NCI-H1105 (cell line): Measurements from ENCODE around the gene OPN1SW.

Source experiments
- DNase-seq: peaks from one replicate; lab custom pipeline; 2025; lab: John Stamatoyannopoulos, UW

The OPN1SW gene

GRCh38 chr7:128757203-128757602, 18.4 kb downstream of the OPN1SW start:
- DNase-seq: no peak

- peak; percentile 71 for DNase-seq
These were observed 19.6 kb downstream of the OPN1SW start for GRCh38 chr7:128755819-128756476.

GRCh38 chr7:128755075-128755818, 20.3 kb downstream of the OPN1SW start:
- DNase-seq: peak; percentile 20

GRCh38 chr7:128752251-128752650, 23.3 kb downstream of the OPN1SW start:
- DNase-seq: no peak

GRCh38 chr7:128747327-128748079, 28.1 kb downstream of the OPN1SW start:
- no peak for DNase-seq

GRCh38 chr7:128745706-128746105, 29.9 kb downstream of the OPN1SW start:
- DNase-seq: no peak

- no peak for DNase-seq
These were observed 31.2 kb downstream of the OPN1SW start for GRCh38 chr7:128744366-128744905.

GRCh38 chr7:128743112-128743772, 32.4 kb downstream of the OPN1SW start:
- DNase-seq: no peak

- no peak for DNase-seq
These were observed 33.4 kb downstream of the OPN1SW start for GRCh38 chr7:128742206-128742605.

- no peak for DNase-seq
These were observed 34.1 kb downstream of the OPN1SW start for GRCh38 chr7:128741491-128741890.

GRCh38 chr7:128740996-128741395, 34.6 kb downstream of the OPN1SW start:
- DNase-seq: peak; percentile 1

- no peak for DNase-seq
These were observed 35.5 kb downstream of the OPN1SW start for GRCh38 chr7:128739990-128740682.

GRCh38 chr7:128739048-128739962, 36.3 kb downstream of the OPN1SW start, which contains the start of gene CALU:
CALU (plus strand) TSS chr7:128739359; CDS start chr7:128748584, 9,225 bp downstream.
- peak; percentile 95 for DNase-seq

- no peak for DNase-seq
These were observed 37.0 kb downstream of the OPN1SW start for GRCh38 chr7:128738570-128739047.

GRCh38 chr7:128737867-128738385, 37.7 kb downstream of the OPN1SW start:
- DNase-seq: no peak

GRCh38 chr7:128737441-128737840, 38.2 kb downstream of the OPN1SW start:
- DNase-seq: no peak

- DNase-seq: no peak
These were observed 40.2 kb downstream of the OPN1SW start for GRCh38 chr7:128735436-128735835.

- DNase-seq: no peak
These were observed 40.7 kb downstream of the OPN1SW start for GRCh38 chr7:128734890-128735289.

- no peak for DNase-seq
These were observed 42.3 kb downstream of the OPN1SW start for GRCh38 chr7:128733278-128733645.
